ENCODE measurements around the gene FOXL3. TPM values are rescaled to one million over a fixed set of nuclear protein-coding genes. Genes with fewer than 3 reads are reported as not detected.

Gene FOXL3
- polyA plus RNA-seq, 3 donors, result not detected

DNA sequence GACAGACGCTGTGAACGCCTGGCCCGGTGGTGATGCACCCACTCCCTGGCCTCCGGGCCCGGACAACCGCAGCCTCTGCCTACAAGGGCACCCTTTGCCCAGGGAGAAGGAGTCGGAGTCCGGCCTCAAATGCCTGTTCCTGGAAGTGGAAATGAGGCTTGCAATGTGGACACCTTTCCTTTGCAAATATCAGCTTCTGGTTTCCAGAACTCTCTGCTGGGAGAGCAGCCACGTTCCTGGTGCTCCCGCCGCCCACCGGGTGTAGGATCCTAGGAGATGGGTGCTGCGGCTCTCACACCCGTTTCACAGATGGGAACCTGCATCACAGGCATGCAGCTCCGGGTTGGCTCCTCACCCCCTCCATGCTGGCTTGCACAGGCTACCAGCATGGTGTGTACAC is 2.9 kb downstream of the FOXL3 start:
- Histone ChIP-seq H3K4me2 (replicated peaks; ENCODE audit: extremely low read depth, low read length, poor library complexity, severe bottlenecking) (no peak overlapping the region), H3K36me3 (replicated peaks in 1 of 2; ENCODE audit: control insufficient read depth in 1 of 2, insufficient read depth in 2 of 2, low read length in 2 of 2) (no peaks in the 10 kb centered on the region), H3K9ac (ENCODE audit: insufficient read depth, low read length, poor library complexity, severe bottlenecking) (no peak overlapping the region), H2AFZ (ENCODE audit: insufficient read depth, low read depth, low read length, poor library complexity, severe bottlenecking) (no peak overlapping the region), H3K9me3 (replicated peaks in 1 of 2; ENCODE audit: control insufficient read depth in 1 of 2, insufficient read depth in 1 of 2, low read length in 2 of 2) (no peaks in the 10 kb centered on the region), H4K20me1 (ENCODE audit: insufficient read depth, low read length) (no peaks in the 10 kb centered on the region), H3K79me2 (ENCODE audit: insufficient read depth, low read length) (no peaks in the 10 kb centered on the region), H3K4me1 (ENCODE audit: control insufficient read depth in 1 of 2, insufficient read depth in 2 of 2, low read length in 2 of 2) (no peaks in the 10 kb centered on the region), H3K27ac (ENCODE audit: low read depth in 1 of 2, low read length in 2 of 2) (no peak overlapping the region), H3K27me3 (ENCODE audit: control insufficient read depth in 2 of 2, insufficient read depth in 2 of 2, low read length in 2 of 2) (peaks cover 16 to 40% of the 10 kb centered on the region in 2 donors), H3K4me3 (replicated peaks in 1 of 3; ENCODE audit: low read depth in 2 of 3, low read length in 3 of 3) (no peak overlapping the region)
- H3K4me3 Mint-ChIP-seq, result no peak overlapping the region
- no peaks in the 10 kb centered on the region for H3K36me3 Mint-ChIP-seq
- DNase-seq, result no peak
- no peak overlapping the region for H3K27ac Mint-ChIP-seq
- intact Hi-C loops (cut with micrococcal nuclease), result no loop called here
- H3K4me1 Mint-ChIP-seq, result no peaks in the 10 kb centered on the region
- H3K9me3 Mint-ChIP-seq, result peaks cover 0 to 7% (median 0%) of the 10 kb centered on the region in 7 donors
- WGBS (ENCODE audit: insufficient coverage), result 87% methylated on average over 14 of the region's 15 CpGs
- peaks cover 36 to 67% (median 47%) of the 10 kb centered on the region in 3 donors for H3K27me3 Mint-ChIP-seq (ENCODE audit: low read depth in 3 of 3)
- TF ChIP-seq, protein P1, sequence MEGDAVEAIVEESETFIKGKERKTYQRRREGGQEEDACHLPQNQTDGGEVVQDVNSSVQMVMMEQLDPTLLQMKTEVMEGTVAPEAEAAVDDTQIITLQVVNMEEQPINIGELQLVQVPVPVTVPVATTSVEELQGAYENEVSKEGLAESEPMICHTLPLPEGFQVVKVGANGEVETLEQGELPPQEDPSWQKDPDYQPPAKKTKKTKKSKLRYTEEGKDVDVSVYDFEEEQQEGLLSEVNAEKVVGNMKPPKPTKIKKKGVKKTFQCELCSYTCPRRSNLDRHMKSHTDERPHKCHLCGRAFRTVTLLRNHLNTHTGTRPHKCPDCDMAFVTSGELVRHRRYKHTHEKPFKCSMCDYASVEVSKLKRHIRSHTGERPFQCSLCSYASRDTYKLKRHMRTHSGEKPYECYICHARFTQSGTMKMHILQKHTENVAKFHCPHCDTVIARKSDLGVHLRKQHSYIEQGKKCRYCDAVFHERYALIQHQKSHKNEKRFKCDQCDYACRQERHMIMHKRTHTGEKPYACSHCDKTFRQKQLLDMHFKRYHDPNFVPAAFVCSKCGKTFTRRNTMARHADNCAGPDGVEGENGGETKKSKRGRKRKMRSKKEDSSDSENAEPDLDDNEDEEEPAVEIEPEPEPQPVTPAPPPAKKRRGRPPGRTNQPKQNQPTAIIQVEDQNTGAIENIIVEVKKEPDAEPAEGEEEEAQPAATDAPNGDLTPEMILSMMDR (IDR thresholded peaks at IDR 0.05), result no peak

DNA sequence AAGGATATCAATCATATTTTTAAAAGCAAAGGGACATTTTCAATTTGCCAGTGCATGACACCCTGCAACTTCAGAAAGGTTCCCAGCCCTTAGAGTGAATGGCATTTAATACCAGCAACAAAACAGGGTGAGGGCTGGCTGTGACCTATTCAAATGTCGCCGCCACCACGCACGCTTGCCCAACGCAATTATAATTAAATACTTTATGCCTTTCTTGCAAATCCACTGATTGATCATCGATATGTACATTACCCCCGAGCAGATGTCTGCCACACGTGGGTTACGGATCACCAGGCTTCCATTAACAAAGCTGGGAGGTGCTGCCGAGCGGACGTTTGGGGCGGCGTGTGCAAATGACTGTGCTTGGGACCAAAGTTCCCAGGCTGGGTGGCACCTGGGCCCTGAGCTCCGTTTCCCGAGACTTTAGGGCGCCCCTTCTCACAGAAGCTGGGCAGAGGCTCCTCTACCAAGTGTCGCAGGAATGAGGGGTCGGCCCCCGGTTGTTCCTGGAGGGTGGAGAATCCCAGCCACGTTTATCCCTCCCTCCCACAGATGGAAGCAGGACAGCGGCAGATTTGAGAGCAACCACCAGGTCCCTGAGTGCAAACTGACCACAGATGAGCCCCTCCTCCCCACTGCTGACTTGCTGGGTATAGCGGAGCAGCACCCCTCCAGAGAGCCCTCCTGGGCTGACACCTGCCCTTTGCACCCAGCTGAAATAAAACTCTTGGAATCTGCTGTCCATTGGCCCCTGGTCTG is 3.9 kb downstream of the FOXL3 start:
- Mint-ChIP-seq H3K4me1 (no peaks in the 10 kb centered on the region), H3K27ac (no peak overlapping the region), H3K36me3 (no peaks in the 10 kb centered on the region), H3K9me3 (peaks cover 0 to 4% (median 0%) of the 10 kb centered on the region in 7 donors), H3K4me3 (no peak overlapping the region), H3K27me3 (ENCODE audit: low read depth in 3 of 3) (peaks cover 27 to 56% (median 37%) of the 10 kb centered on the region in 3 donors)
- 83% methylated on average over 20 of the region's 23 CpGs for WGBS (ENCODE audit: insufficient coverage)
- peaks cover 13 to 32% of the 10 kb centered on the region in 2 donors for H3K27me3 ChIP-seq (ENCODE audit: control insufficient read depth in 2 of 2, insufficient read depth in 2 of 2, low read length in 2 of 2)
- H3K79me2 ChIP-seq (ENCODE audit: insufficient read depth, low read length), result no peaks in the 10 kb centered on the region
- H3K9ac ChIP-seq (ENCODE audit: insufficient read depth, low read length, poor library complexity, severe bottlenecking), result no peak overlapping the region
- H2AFZ ChIP-seq (ENCODE audit: insufficient read depth, low read depth, low read length, poor library complexity, severe bottlenecking), result no peak overlapping the region
- no peaks in the 10 kb centered on the region for H3K36me3 ChIP-seq (replicated peaks in 1 of 2; ENCODE audit: control insufficient read depth in 1 of 2, insufficient read depth in 2 of 2, low read length in 2 of 2)
- H3K4me1 ChIP-seq (ENCODE audit: control insufficient read depth in 1 of 2, insufficient read depth in 2 of 2, low read length in 2 of 2), result no peaks in the 10 kb centered on the region
- H4K20me1 ChIP-seq (ENCODE audit: insufficient read depth, low read length), result no peaks in the 10 kb centered on the region
- no peak for DNase-seq
- no peak overlapping the region for H3K4me3 ChIP-seq (replicated peaks in 1 of 3; ENCODE audit: low read depth in 2 of 3, low read length in 3 of 3)
- no peak overlapping the region for H3K27ac ChIP-seq (ENCODE audit: low read depth in 1 of 2, low read length in 2 of 2)
- TF ChIP-seq, protein P1 (IDR thresholded peaks at IDR 0.05), result no peak
- H3K4me2 ChIP-seq (replicated peaks; ENCODE audit: extremely low read depth, low read length, poor library complexity, severe bottlenecking), result no peak overlapping the region
- intact Hi-C loops (cut with micrococcal nuclease), result no loop called here
- H3K9me3 ChIP-seq (replicated peaks in 1 of 2; ENCODE audit: control insufficient read depth in 1 of 2, insufficient read depth in 1 of 2, low read length in 2 of 2), result no peaks in the 10 kb centered on the region
